Heart left ventricle (tissue), 16 donors: ENCODE results near the gene NR2F1. TPM values are rescaled to one million over a fixed set of nuclear protein-coding genes. Genes with fewer than 3 reads are reported as not detected.
A peak's percentile ranks its signal among the peaks of the same experiment; 100 is the strongest.

Experiments
- ATAC-seq, 4 donors: fragments of 200-7000 bp; cut with Tn5 transposase; one replicate each; pipeline ENCODE4 v1.9.1; 2020 to 2022; ENCODE audit warnings: moderate library complexity in 4 of 4, mild to moderate bottlenecking in 3 of 4, moderate number of reproducible peaks in 1 of 4
- DNase-seq, 5 donors: peaks; one replicate each; pipeline ENCODE4 v3.0.0-alpha.2; 2020
- H3K27ac ChIP-seq, 12 donors: fragments of 200-600 bp; sonication (generic) in 4 of 12; one replicate each; pipeline versions ENCODE4 v1.5.0 to v1.8.0; 2016 to 2022; ENCODE audit warnings: mild to moderate bottlenecking in 2 of 12
- H3K27me3 ChIP-seq, 9 donors: fragments of 200-600 bp; sonication (generic) in 2 of 9; one replicate each; pipeline versions ENCODE4 v1.5.1 to v1.8.0; 2016 to 2022; ENCODE audit warnings: mild to moderate bottlenecking in 3 of 9
- H3K36me3 ChIP-seq, 9 donors: fragments of 200-600 bp; sonication (generic) in 2 of 9; one replicate each; pipeline versions ENCODE4 v1.5.0 to v1.8.0; 2018 to 2022; ENCODE audit warnings: mild to moderate bottlenecking in 2 of 9
- H3K4me1 ChIP-seq, 12 donors: fragments of 200-600 bp; sonication (generic) in 4 of 12; one replicate each; pipeline versions ENCODE4 v1.5.0 to v1.8.0; 2016 to 2022; ENCODE audit warnings: mild to moderate bottlenecking in 3 of 12
- H3K4me3 ChIP-seq, 12 donors: fragments of 200-600 bp; sonication (generic) in 4 of 12; one replicate each; pipeline versions ENCODE4 v1.5.0 to v1.8.0; 2017 to 2022; ENCODE audit warnings: mild to moderate bottlenecking in 9 of 12, moderate library complexity in 4 of 12
- H3K9me3 ChIP-seq, 12 donors: fragments of 200-600 bp; sonication (generic) in 4 of 12; one replicate each; pipeline versions ENCODE4 v1.5.0 to v1.8.0; 2016 to 2022; ENCODE audit warnings: mild to moderate bottlenecking in 1 of 12
- POLR2A ChIP-seq, 2 donors: fragments of 450-650 bp; IDR thresholded peaks; one replicate each; pipeline ENCODE4 v1.6.1; 2017; ENCODE audit warnings: antibody characterized with exemption in 2 of 2, mild to moderate bottlenecking in 2 of 2, moderate library complexity in 2 of 2
- WGBS, 4 donors: extraction: QIAGEN DNeasy Blood & Tissue Kit in 2 of 4; methylation state at CpG; one replicate each; pipeline versions ENCODE4 v1.1.5 to v1.1.7; 2013 to 2018; 5-methylcytosine and 5-hydroxymethylcytosine counted together
- intact Hi-C, 10 donors: fragments of 100-400 bp; cut with DNase I; formaldehyde crosslinking; loops; one replicate each; pipeline versions ENCODE4 v1.11.1 to v1.14.2; 2022
- polyA plus RNA-seq, 2 donors: library from polyadenylated mRNA; stranded (reverse); fragments of 200-250 nt; gene quantifications; one replicate each; pipeline ENCODE4 v1.2.3, GENCODE V29; 2013
- total RNA-seq, 9 donors: library from RNA; depleted of rRNA in 2 of 9; stranded (reverse); fragments of >200 nt in 2 of 9; fragmentation: NEBNext Ultra II Directional in 3 of 9; extraction: Animal tissue kit (Norgen Biotek cat#: 25700) in 3 of 9; gene quantifications; one replicate each; pipeline versions ENCODE4 v1.1.0 to v1.2.4, GENCODE V29; 2016 to 2023
- TF ChIP-seq, protein P1 (sequence below), 12 donors: fragments of 200-600 bp; sonication (generic) in 4 of 12; IDR thresholded peaks; one replicate each; pipeline versions ENCODE4 v1.5.0 to v1.8.0; 2018 to 2022; ENCODE audit warnings: antibody characterized with exemption in 12 of 12, mild to moderate bottlenecking in 5 of 12
- donor health status: ischemic (EF 13 %, LVEDD 7.1; RV severe dilation, severe dysfunction).
- donor health status: healthy with polysubstance abuse.
- donor health status: DM: no; HTN: yes; CAD: no.
- donor health status: DM: no; HTN: no; CAD: no.
- donor health status: ischemic (EF 25% LVEDD 6.9; RV normal size, moderate dysfunction).
- donor health status: ischemic (EF 25% LVEDD 5.7; RV mildly dilated, moderate dysfunction).
- donor health status: healthy.
- donor health status: DM: yes; HTN: yes; CAD: no.
- donor health status: ischemic (EF 35%, LVEDD 5.7; RV mildly dilated, moderate dysfunction).
- donor health status: nonischemic (EF 11% LVEDD 7.7; RV severe dilation, severe dysfunction).
- donor health status: DM: yes; HTN: yes; CAD: no.
- donor health status: PGD.
- donor health status: ischemic (EF 29% LVEDD 5.4; RV normal size, mild dysfunction).
- donor health status: nonischemic (EF 23%, LVEDD 6.1; RV moderate dilation, normal function).

The NR2F1 gene
- total and polyA plus RNA-seq, 11 donors: 0.37 to 13.5 (median 0.57) TPM; not detected in 3

DNA sequence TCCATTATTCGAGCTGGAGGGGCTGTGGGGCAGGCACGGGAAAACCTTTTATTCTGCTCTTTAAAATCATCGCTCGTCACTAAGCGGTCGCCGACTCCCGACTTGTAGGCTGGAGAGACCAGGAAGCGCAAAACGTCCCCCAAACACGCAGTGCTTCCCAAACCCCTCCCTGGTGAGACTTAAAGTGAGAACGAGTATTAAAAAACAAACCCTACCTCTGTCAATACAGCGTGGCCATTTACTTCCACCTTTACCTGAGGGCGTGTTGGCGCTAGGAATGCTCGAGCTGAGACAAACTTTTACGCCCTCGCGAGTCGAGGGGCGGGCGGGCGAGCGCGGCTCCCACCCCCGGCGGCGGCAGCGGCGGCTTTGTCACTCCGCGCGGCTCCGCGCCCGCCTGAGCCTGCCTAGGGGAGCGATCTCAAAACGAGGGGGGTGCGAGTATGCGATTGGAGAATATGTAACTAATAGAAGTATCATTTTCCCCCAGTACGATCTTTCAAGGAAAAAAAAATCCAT, 2.0 kb upstream of the NR2F1 start, which contains the start of gene NR2F1-AS1:
NR2F1-AS1 (minus strand) TSS at position 293 of the 519 bp plus-strand sequence.
- Histone ChIP-seq H3K27me3 (peaks cover 35 to 86% (median 73%) of the 10 kb centered on the region in 9 donors), H3K9me3 (no peaks in the 10 kb centered on the region), H3K4me1 (peaks cover 5 to 57% (median 28%) of the 10 kb centered on the region in 12 donors), H3K36me3 (no peaks in the 10 kb centered on the region), H3K27ac (peak within 1 kb of the TSS in 8 of 12 donors; percentile 1 to 81 (median 38)), H3K4me3 (peak within 1 kb of the TSS; percentile 16 to 81 (median 57))
- DNase-seq (peak in 1 of 5 donors; percentile 27), ATAC-seq (peak in 3 of 4 donors; percentile 18 to 37 (median 31))
- WGBS, 4 donors: 1 to 2% (median 1%) methylated on average over 37 to 41 of the region's 41 CpGs
- no peak for TF ChIP-seq POLR2A (IDR thresholded peaks at IDR 0.05)
- TF ChIP-seq, protein P1, sequence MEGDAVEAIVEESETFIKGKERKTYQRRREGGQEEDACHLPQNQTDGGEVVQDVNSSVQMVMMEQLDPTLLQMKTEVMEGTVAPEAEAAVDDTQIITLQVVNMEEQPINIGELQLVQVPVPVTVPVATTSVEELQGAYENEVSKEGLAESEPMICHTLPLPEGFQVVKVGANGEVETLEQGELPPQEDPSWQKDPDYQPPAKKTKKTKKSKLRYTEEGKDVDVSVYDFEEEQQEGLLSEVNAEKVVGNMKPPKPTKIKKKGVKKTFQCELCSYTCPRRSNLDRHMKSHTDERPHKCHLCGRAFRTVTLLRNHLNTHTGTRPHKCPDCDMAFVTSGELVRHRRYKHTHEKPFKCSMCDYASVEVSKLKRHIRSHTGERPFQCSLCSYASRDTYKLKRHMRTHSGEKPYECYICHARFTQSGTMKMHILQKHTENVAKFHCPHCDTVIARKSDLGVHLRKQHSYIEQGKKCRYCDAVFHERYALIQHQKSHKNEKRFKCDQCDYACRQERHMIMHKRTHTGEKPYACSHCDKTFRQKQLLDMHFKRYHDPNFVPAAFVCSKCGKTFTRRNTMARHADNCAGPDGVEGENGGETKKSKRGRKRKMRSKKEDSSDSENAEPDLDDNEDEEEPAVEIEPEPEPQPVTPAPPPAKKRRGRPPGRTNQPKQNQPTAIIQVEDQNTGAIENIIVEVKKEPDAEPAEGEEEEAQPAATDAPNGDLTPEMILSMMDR (IDR thresholded peaks at IDR 0.05): no peak
- intact Hi-C loops: loop anchor here (2.0 to 10.0 kb wide), 9 partner anchors 216 to 1156 kb away; no protein-coding TSS in a partner anchor

DNA sequence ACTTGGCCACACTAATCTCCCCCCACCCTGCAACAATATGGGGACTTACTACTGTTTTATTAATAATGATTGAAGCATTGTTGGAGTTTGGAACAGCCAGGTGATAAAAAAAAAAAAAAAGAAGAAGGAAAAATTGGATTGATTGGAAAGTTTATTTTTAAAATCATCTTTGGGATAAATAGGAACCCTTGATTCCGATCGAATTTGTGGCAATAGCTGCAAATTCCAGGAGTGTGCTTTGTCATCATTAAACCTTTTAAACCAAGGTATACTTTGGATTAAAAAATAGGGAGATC, 907 bp upstream of the NR2F1 start:
- Histone ChIP-seq H3K4me3 (peak overlapping the region in 4 of 12 donors; percentile 50 to 69 (median 60)), H3K4me1 (peaks cover 5 to 57% (median 28%) of the 10 kb centered on the region in 12 donors)
- intact Hi-C loops: loop anchor here in 9 of 10 donors (5.0 to 10.0 kb wide), 7 partner anchors 215 to 1155 kb away; no protein-coding TSS in a partner anchor

DNA sequence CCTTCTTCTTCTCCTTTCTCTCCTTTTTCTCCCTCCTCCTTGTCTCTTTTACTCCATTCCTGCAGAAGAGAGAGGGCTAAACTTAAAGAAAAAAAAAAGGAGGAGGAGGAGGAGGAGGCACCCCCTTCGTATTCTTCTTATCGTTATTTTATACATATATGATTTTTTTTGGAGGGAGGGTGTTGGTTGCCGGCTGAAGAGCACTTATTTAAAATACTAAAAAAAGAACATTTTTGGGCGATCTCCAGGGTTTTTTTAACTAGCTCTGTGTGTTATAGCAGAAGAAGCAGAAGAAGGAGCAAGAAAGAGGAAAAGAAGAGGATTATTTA, 381 bp downstream of the NR2F1 start:
- no peak for ATAC-seq
- Histone ChIP-seq H3K27ac (peak overlapping the region in 1 of 12 donors; percentile 60), H3K36me3 (no peaks in the 10 kb centered on the region), H3K27me3 (peaks cover 56 to 86% (median 72%) of the 10 kb centered on the region in 9 donors), H3K4me3 (peak overlapping the region in 10 of 12 donors; percentile 40 to 74 (median 53)), H3K9me3 (no peaks in the 10 kb centered on the region), H3K4me1 (peaks cover 5 to 57% (median 28%) of the 10 kb centered on the region in 12 donors)
- intact Hi-C loops: loop anchor here in 9 of 10 donors (5.0 to 10.0 kb wide), 7 partner anchors 214 to 1154 kb away; no protein-coding TSS in a partner anchor
- WGBS, 4 donors: 1 to 8% (median 4%) methylated on average over 4 of the region's 4 CpGs
- DNase-seq: no peak
- TF ChIP-seq, protein P1 (IDR thresholded peaks at IDR 0.05): no peak
- TF ChIP-seq POLR2A (IDR thresholded peaks at IDR 0.05): no peak

More for the DNA sequence above, 907 bp upstream of the NR2F1 start:
- Histone ChIP-seq H3K27ac (peak overlapping the region in 1 of 12 donors; percentile 26), H3K9me3 (no peaks in the 10 kb centered on the region), H3K27me3 (peaks cover 46 to 86% (median 73%) of the 10 kb centered on the region in 9 donors), H3K36me3 (no peaks in the 10 kb centered on the region)
- WGBS, 4 donors: 2 to 3% (median 3%) methylated on average over 2 of the region's 2 CpGs
- TF ChIP-seq POLR2A (IDR thresholded peaks at IDR 0.05): no peak
- TF ChIP-seq, protein P1 (IDR thresholded peaks at IDR 0.05): no peak
- ATAC-seq (no peak), DNase-seq (no peak)

DNA sequence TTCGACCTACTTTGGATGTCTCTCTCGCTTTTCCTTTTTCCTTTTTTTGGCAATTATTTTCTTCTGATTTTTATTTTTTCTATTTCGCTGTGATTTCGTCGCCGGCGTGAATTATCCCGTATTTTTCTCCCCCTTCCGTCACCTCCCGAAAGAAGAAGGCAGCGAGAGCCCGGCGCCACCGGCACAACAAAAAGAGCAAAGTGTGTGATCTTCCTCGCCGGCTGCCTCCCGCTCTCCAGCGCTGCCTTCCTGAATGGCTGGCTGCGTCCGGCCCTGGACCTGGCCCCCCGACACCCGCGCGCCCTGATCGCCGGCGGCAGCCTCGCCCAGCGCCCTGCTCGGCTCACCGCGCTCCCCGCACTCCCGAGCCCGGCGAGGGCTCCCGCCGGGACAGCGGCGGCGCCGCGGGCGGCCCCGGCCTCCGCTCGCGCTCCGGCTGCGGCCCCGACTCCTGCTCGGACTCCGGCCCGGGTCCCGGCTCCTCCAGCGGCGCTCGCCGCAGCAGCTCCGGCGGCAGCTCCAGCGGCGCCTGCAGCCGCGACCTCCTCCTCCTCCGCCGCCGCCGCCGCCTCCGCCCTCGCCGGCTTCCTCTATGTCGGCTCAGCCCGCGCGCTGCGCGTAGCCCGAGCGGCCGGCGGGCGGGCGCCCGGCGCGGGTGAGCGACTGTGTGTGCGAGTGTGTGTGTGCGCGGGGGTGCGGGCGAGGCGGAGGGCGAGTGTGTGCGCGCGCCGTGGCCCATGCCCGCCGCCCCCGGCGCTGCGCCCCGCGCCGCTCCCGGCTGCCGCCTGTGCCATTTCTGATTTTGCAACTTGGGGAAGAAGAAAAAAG, 960 bp downstream of the NR2F1 start:
- peak in 2 of 4 donors; percentile 15 to 27 for ATAC-seq
- Histone ChIP-seq H3K9me3 (no peaks in the 10 kb centered on the region), H3K4me3 (peak overlapping the region in 11 of 12 donors; percentile 33 to 74 (median 50)), H3K36me3 (no peaks in the 10 kb centered on the region), H3K27ac (peak overlapping the region in 2 of 12 donors; percentile 24 to 60), H3K27me3 (peaks cover 52 to 86% (median 70%) of the 10 kb centered on the region in 9 donors), H3K4me1 (peaks cover 5 to 56% (median 25%) of the 10 kb centered on the region in 12 donors)
- peak in 2 of 5 donors; percentile 37 to 44 for DNase-seq
- 0 to 1% (median 1%) methylated on average over 44 to 110 of the region's 110 CpGs for WGBS, 4 donors
- TF ChIP-seq POLR2A (IDR thresholded peaks at IDR 0.05): no peak
- TF ChIP-seq, protein P1 (IDR thresholded peaks at IDR 0.05): no peak
- intact Hi-C loops: loop anchor here in 9 of 10 donors (5.0 to 10.0 kb wide), 7 partner anchors 213 to 1153 kb away; no protein-coding TSS in a partner anchor
